Astrocyte (in vitro differentiated cells and primary cell): ENCODE results near the gene RPL27A. TPM values are rescaled to one million over a fixed set of nuclear protein-coding genes. Genes with fewer than 3 reads are reported as not detected.

Source experiments
- DNase-seq: peaks from one replicate; pipeline ENCODE4 v3.0.0-alpha.2; 2010; ENCODE audit warnings: low read depth
- FAIRE-seq: peaks from 2 replicates; lab custom pipeline; 2011; peaks lifted over from hg19 to GRCh38; lab: Jason Lieb, UNC
- H2AFZ ChIP-seq: 2 replicates; pipeline ENCODE4 v1.6.0; 2012; ENCODE audit warnings: low read depth, low read length, inconsistent platforms
- H3K27ac ChIP-seq: 2 replicates; pipeline ENCODE4 v1.5.1; 2011; ENCODE audit warnings: low read depth, low read length, inconsistent platforms
- H3K27me3 ChIP-seq: 2 replicates; pipeline ENCODE4 v1.6.0; 2011; ENCODE audit warnings: low read length, inconsistent platforms; ENCODE audit not compliant: insufficient read depth
- H3K36me3 ChIP-seq: 2 replicates; pipeline ENCODE4 v1.5.1; 2011; ENCODE audit warnings: low read length, inconsistent platforms; ENCODE audit not compliant: insufficient read depth
- H3K4me1 ChIP-seq: 2 replicates; pipeline ENCODE4 v1.5.1; 2011; ENCODE audit warnings: low read length, inconsistent platforms; ENCODE audit not compliant: insufficient read depth
- H3K4me2 ChIP-seq: 2 replicates; pipeline ENCODE4 v1.6.0; 2012; ENCODE audit warnings: low read length, inconsistent platforms
- H3K4me3 ChIP-seq: 2 replicates; pipeline ENCODE4 v1.5.1; 2011; ENCODE audit warnings: low read depth, mild to moderate bottlenecking, low read length, inconsistent platforms; ENCODE audit not compliant: insufficient read depth
- H3K79me2 ChIP-seq: 2 replicates; pipeline ENCODE4 v1.6.0; 2012; ENCODE audit warnings: mild to moderate bottlenecking, low read length, inconsistent platforms; ENCODE audit not compliant: insufficient read depth
- H3K9ac ChIP-seq: 2 replicates; pipeline ENCODE4 v1.6.0; 2012; ENCODE audit warnings: mild to moderate bottlenecking, low read length, inconsistent platforms
- H3K9me3 ChIP-seq: 2 replicates; pipeline ENCODE4 v1.5.1; 2012; ENCODE audit warnings: low read depth, mild to moderate bottlenecking, low read length, inconsistent platforms; ENCODE audit not compliant: insufficient read depth
- H4K20me1 ChIP-seq: 2 replicates; pipeline ENCODE4 v1.6.0; 2012; ENCODE audit warnings: low read length, inconsistent platforms; ENCODE audit not compliant: insufficient read depth
- H3K27ac Mint-ChIP-seq: one replicate; pipeline ENCODE4 v1.8.0; 2021; ENCODE audit warnings: mild to moderate bottlenecking, mixed read lengths; ENCODE audit not compliant: unreplicated experiment
- H3K27me3 Mint-ChIP-seq: one replicate; pipeline ENCODE4 v1.8.0; 2021; ENCODE audit warnings: low read depth, mixed read lengths; ENCODE audit not compliant: unreplicated experiment
- H3K36me3 Mint-ChIP-seq: one replicate; pipeline ENCODE4 v1.8.0; 2021; ENCODE audit warnings: low read depth, mixed read lengths; ENCODE audit not compliant: unreplicated experiment
- H3K4me1 Mint-ChIP-seq: one replicate; pipeline ENCODE4 v1.8.0; 2021; ENCODE audit warnings: low read depth, mixed read lengths; ENCODE audit not compliant: unreplicated experiment
- H3K4me3 Mint-ChIP-seq: one replicate; pipeline ENCODE4 v1.8.0; 2021; ENCODE audit warnings: mild to moderate bottlenecking, moderate library complexity, mixed read lengths; ENCODE audit not compliant: unreplicated experiment
- H3K9me3 Mint-ChIP-seq: one replicate; pipeline ENCODE4 v1.8.0; 2021; ENCODE audit warnings: mild to moderate bottlenecking, mixed read lengths; ENCODE audit not compliant: unreplicated experiment
- EZH2 ChIP-seq: IDR thresholded peaks from 2 replicates; pipeline ENCODE4 v1.6.1; 2012; ENCODE audit warnings: mild to moderate bottlenecking, low read length, inconsistent platforms; ENCODE audit not compliant: insufficient read depth
- total RNA-seq: library from RNA; stranded (reverse); gene quantifications from 2 replicates; pipeline ENCODE4 v1.2.1, GENCODE V29; 2021
- TF ChIP-seq, protein P1 (sequence below): IDR thresholded peaks from 2 replicates; pipeline ENCODE4 v1.5.1; 2011; ENCODE audit warnings: low read depth, mild to moderate bottlenecking, inconsistent platforms, low read length, moderate library complexity; ENCODE audit not compliant: insufficient read depth

The RPL27A gene
- total RNA-seq, 1 donor from 2014 or later: 682 TPM

DNA sequence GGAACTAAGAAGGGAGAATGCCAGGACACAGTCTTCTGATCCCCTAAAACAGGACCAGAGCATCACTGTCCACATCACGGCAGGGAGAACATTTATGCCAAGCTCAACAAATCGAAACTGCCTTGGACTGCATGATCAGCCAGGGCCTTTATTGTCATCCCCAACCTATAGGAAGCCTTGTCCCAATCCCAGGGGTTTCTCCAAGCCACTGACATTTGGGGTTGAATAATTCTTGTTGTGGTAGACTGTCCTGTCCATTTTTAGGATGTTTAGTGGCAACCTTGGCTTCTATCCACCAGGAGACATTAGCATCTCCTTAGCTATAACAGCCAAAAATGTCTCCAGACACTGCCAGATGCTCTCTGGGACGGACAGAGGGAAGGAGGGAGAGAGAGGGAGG, 37.1 kb downstream of the RPL27A start:
- H3K4me2 ChIP-seq: peak overlapping the region; percentile 82
- H3K27ac Mint-ChIP-seq: peak overlapping the region; percentile 93
- no peak for FAIRE-seq

DNA sequence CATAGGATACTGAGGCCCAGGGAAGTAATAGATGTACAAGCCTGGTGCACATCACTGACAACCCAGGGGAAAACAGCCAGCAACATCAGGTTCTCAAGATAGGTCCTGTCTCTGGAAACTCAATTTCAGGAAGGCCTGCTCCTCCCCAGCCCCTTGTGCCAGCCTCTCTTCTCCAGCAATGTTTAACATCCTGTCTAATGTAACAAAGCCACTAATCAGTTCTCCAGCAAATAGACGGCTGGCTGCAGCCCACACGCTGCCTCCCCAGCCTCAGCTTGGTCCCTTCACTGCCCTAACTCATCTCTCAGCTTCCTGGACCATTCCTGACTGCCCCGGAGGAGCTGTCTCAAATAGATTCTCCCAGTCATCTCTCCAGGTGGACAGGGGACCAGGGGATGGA, 37.8 kb downstream of the RPL27A start:
- Histone ChIP-seq H3K79me2 (peaks cover 12% of the 10 kb centered on the region), H3K4me1 (peaks cover 59% of the 10 kb centered on the region), H3K4me2 (peak overlapping the region; percentile 82), H3K9me3 (no peaks in the 10 kb centered on the region), H3K4me3 (no peak overlapping the region), H3K27ac (peak overlapping the region; percentile 90), H3K9ac (peak overlapping the region; percentile 48), H4K20me1 (no peaks in the 10 kb centered on the region), H3K36me3 (no peaks in the 10 kb centered on the region), H2AFZ (no peak overlapping the region), H3K27me3 (no peaks in the 10 kb centered on the region)
- Mint-ChIP-seq H3K27ac (peak overlapping the region; percentile 93), H3K27me3 (no peaks in the 10 kb centered on the region), H3K4me3 (peak overlapping the region; percentile 60), H3K9me3 (no peaks in the 10 kb centered on the region), H3K4me1 (peaks cover 62% of the 10 kb centered on the region), H3K36me3 (peaks cover 16% of the 10 kb centered on the region)
- no peak for TF ChIP-seq EZH2
- TF ChIP-seq, protein P1, sequence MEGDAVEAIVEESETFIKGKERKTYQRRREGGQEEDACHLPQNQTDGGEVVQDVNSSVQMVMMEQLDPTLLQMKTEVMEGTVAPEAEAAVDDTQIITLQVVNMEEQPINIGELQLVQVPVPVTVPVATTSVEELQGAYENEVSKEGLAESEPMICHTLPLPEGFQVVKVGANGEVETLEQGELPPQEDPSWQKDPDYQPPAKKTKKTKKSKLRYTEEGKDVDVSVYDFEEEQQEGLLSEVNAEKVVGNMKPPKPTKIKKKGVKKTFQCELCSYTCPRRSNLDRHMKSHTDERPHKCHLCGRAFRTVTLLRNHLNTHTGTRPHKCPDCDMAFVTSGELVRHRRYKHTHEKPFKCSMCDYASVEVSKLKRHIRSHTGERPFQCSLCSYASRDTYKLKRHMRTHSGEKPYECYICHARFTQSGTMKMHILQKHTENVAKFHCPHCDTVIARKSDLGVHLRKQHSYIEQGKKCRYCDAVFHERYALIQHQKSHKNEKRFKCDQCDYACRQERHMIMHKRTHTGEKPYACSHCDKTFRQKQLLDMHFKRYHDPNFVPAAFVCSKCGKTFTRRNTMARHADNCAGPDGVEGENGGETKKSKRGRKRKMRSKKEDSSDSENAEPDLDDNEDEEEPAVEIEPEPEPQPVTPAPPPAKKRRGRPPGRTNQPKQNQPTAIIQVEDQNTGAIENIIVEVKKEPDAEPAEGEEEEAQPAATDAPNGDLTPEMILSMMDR: no peak
- FAIRE-seq (no peak), DNase-seq (no peak)

More for the DNA sequence above, 37.1 kb downstream of the RPL27A start:
- peak overlapping the region; percentile 90 for H3K27ac ChIP-seq
- H2AFZ ChIP-seq: no peak overlapping the region
- H3K27me3 ChIP-seq: no peaks in the 10 kb centered on the region
- Mint-ChIP-seq H3K9me3 (no peaks in the 10 kb centered on the region), H3K27me3 (no peaks in the 10 kb centered on the region), H3K4me1 (peaks cover 67% of the 10 kb centered on the region), H3K4me3 (peak overlapping the region; percentile 67), H3K36me3 (peaks cover 21% of the 10 kb centered on the region)
- H3K79me2 ChIP-seq: peaks cover 12% of the 10 kb centered on the region
- DNase-seq: no peak
- H3K9me3 ChIP-seq: no peaks in the 10 kb centered on the region
- peaks cover 4% of the 10 kb centered on the region for H3K36me3 ChIP-seq
- no peak overlapping the region for H3K4me3 ChIP-seq
- H3K4me1 ChIP-seq: peaks cover 64% of the 10 kb centered on the region
- peak overlapping the region; percentile 48 for H3K9ac ChIP-seq
- H4K20me1 ChIP-seq: no peaks in the 10 kb centered on the region
- TF ChIP-seq EZH2: no peak
- TF ChIP-seq, protein P1: no peak

DNA sequence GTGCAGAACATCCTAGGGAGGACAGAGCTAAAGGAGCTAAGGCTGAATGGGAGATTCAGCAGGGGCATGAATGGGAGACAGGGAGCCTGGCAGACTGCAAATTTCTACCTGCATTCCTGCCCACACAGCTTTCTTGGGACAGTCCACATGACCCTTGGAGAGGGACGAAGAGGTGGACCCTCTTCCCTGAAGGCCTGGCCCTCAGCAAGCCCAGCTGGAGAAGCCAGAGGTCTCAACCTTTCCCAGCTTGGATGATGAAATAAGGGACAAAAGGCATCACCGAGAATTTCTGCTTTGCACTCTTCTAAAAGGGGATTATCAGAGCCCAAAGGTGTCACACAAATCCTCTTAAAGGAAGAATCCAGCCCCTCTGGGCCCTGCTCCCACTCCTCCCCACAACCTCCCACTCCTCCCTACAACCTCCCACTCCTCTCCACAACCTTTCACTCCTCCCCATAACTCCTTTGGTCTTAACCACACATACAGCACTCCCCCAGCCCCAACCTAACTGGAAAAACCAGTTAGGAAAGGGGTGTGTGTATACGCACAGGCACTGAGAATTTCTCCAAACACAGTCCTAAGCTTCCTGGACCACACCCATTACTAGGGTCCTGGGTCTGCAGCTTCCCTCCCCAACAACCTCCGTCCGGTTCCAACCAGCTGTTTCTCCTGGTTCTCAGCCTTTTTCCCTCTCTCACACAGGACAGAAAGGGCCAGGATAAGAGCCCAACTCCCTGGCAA, 38.4 kb downstream of the RPL27A start:
- no peak for FAIRE-seq
- no peak overlapping the region for H3K27ac ChIP-seq
- TF ChIP-seq, protein P1: no peak
- TF ChIP-seq EZH2: no peak

More for the DNA sequence above, 38.4 kb downstream of the RPL27A start:
- Histone ChIP-seq H2AFZ (no peak overlapping the region), H3K27me3 (no peaks in the 10 kb centered on the region), H3K36me3 (peaks cover 3% of the 10 kb centered on the region), H3K4me2 (peak overlapping the region; percentile 82), H4K20me1 (no peaks in the 10 kb centered on the region), H3K9me3 (no peaks in the 10 kb centered on the region), H3K79me2 (peaks cover 7% of the 10 kb centered on the region), H3K4me3 (no peak overlapping the region), H3K4me1 (peaks cover 59% of the 10 kb centered on the region), H3K9ac (peak overlapping the region; percentile 48)
- Mint-ChIP-seq H3K36me3 (peaks cover 19% of the 10 kb centered on the region), H3K27me3 (no peaks in the 10 kb centered on the region), H3K4me1 (peaks cover 62% of the 10 kb centered on the region), H3K4me3 (peak overlapping the region; percentile 60), H3K9me3 (no peaks in the 10 kb centered on the region), H3K27ac (peak overlapping the region; percentile 93)
- no peak for DNase-seq
